Measurements from ENCODE around the gene WRAP73.
"Not testable (repeated sequence)": the region's sequence is repeated elsewhere in the genome, so short reads cannot be mapped to it uniquely, and the experiment has no call there.

Gene WRAP73

DNA sequence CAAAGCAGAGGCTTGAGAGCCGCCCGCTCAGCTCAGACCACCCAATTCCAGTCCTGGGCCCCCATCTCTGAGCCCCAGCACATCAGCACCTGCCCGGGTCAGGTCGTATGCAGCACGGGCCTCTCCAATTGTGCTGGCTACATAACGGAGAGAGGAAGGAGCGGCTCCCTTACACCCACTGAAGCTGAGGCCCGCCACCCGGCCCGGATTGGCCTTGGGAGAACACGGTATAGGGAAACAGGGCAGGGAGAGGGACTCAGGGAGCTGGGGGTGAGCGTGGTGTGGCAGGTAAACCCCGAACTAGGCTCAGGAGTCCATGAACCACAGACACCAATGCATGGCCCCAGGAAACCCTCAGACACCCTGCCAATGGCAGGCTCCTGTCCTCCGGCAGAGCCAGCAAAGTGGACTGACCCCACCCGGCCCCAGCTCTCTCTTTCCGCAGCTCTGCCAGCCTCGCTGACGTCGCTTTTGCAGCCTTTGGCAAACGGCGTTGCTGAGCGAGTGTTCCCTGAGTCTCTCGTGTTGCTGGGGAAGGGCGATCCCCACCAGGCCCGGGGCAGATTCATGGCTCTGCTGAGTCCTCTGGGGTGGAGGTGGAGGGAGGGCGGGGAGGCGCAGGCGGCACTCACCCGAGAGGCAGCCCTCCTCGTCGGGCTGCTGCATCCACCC is 55.1 kb downstream of the WRAP73 start:
- no peak for DNase-seq

DNA sequence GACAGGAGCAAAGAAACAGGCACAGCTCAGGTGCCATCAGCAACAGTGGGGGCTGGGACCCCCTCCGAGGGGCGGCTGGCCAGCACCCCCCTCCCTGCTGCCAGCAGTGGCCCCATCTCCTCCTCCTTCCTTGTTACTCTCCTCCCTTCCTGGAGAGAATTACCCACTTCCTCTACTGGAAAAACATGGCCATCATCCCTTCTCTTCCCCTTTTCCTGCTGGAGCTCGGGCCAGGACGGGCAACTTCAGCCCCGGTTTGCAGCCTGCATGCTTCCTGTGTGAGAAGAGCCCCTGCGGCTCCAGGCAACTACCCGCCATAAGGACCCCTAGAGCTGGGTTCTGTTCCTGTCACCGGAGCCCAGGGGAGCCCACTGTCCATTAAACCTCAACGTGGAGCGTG is 56.2 kb downstream of the WRAP73 start:
- DNase-seq: no peak

DNA sequence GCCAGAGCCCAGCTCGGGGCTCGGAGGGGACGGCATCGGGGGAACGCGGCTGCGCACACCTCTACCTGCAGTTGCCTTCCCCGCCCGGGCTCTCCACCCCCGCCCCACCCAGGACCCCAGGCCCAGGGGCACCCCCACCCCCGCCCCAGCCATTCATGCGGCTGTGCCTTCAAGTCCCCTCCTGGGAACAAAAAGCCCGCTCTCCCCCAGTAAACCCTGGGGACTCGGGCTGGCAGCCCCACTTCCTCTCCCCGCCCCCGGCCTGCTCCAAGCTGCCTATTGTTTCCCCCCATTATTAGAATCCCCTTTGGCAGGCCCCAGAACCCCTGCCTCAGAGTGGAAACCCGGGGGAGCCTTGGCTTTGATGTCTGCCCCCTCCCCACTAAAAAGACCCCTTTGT is 56.6 kb downstream of the WRAP73 start:
- DNase-seq: no peak

DNA sequence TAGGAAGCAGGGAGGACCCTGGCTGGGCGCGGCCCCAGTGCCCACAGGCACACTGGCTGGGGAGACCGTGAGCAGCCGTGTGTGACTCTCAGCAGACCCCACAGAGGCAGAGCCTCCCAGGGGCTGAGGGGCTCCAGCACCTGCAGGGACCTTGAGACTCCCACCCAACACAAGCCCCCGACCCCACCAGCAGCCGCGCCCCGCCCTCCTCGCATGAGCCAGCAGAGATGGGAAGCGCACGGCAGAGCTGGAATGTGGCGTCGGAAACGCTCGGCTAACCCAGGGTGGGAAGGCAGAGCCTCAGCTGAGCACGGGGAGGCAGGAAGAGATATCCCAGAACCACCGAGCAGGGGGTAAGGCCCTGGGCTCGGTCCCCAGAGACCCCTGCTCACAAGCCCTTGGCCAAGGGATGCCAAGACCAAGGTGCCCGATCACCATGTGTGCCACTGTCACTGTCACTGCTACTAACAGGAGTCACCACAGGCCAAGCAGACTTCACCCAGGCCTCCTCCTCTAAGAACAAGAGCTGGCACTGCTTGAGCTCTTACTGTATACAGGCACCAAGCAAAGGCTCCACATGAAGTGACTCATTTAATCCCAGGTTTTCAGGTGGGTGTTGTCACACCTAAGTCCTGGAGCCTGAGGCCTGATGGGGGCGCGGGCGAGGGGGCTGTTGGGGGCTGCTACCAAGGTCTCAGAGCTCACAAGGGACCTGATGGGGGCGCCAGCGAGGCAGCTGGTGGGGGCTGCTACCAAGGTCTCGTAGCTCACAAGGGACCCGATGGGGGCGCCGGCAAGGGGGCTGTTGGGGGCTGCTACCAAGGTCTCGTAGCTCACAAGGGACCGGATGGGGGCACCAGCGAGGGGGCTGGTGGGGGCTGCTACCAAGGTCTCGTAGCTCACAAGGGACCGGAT is 58.7 kb downstream of the WRAP73 start:
- no peak for DNase-seq

DNA sequence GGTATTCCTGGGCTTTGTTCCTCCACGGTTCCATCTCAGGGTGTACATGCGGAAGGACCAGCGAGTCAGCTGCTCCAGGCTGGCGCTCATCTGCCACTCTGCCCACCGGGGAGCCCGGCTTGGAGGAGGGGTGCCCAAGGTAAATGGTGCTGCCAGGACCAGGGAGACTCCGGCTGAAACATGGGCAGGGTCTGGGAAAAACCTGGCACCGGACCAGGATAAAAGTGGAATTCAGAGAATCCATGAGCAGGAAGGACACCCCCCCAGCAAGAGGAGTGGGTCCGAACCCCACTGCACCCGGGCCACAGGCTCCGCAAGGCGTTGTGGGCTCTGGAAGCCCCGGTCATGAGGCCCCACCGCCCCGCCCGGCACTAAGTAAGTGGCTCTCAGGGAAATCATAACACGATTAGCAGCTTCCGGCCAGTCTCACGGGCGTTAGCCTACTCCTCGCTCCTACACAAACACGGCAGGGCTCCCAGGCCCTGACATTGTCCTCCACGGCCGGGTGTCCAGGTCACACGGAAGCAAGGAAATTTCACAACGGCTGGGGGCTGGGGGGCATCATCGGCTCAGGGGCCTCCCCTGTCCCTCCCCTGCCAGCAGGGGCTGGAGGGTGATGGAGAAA is 59.7 kb downstream of the WRAP73 start:
- DNase-seq: no peak

DNA sequence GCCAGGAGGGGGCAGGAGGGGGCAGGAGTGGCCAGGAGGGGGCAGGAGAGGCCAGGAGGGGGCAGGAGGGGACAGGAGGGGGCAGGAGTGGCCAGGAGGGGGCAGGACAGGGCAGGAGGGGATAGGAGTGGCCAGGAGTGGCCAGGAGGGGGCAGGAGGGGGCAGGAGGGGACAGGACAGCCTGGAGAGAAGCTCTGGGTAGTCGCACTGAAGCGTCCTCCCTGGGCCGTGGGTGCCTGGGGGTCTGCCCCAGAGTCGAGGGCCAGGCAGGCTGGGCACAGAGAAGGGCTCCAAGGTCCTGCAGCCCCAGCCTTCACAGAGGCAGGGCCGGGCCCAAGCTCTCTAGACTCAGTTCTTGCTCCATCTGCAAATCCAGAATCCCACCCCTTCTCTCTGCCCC is 61.5 kb downstream of the WRAP73 start:
- DNase-seq: no peak

DNA sequence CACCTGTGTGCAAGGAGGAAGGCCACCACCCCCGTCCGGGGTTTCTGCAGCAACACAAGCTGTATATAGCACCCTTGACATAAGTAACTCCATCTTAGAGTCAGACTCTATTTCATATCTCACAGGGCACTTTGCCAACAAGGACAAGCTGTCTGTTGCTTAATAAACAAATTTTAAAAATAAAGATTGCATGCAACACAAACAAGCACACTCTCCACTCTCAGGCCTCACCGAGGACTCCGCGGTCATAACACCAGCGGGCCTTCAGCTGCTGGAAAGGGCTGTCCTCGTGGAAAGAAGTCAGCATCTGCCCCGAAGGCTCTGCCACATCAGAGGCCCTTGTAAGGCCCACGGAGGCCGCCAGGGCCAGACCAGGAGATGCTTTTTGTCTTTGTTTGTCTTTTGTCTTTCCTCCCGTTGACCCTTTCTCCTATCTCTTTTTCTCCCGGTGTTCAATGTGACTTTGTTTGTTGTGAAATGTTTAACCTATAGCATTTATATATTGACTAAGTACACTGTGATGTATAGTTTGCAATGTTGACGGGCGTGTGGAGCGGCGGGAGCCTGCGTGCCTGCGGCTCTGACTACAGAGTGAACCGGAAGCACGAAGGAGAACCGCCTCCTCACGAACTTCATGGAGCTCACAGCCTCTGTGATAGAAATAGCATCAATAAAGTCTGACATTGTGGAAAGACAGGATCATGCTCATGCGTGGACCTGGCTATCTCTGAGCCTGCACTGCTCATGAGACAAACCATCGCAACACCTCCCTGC is 62.7 kb downstream of the WRAP73 start:
- DNase-seq: no peak

DNA sequence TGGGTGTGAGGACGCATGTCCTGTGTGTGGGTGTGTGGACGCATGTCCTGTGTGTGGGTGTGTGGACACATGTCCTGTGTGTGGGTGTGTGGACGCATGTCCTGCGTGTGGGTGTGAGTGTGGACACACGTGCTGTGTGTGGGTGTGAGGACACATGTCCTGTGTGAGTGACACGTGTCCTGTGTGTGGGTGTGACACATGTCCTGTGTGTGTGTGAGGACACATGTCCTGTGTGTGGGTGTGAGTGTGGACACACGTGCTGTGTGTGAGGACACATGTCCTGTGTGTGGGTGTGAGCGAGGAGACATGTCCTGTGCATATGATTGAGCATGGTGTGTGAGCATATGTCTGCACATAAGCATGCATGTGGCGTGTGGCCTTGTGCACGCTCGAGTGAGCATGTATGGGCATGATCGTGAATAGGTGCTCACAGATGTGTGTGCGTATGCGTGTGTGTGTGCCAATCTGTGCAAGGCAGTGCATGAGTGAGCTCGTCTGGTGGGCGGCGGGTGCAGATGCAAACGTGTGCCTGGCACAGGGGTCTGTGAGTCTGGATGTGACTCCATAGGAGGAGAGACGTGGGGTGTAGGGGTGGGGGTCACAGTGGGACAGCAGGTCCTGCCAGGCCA is 63.8 kb downstream of the WRAP73 start:
- DNase-seq: no peak

DNA sequence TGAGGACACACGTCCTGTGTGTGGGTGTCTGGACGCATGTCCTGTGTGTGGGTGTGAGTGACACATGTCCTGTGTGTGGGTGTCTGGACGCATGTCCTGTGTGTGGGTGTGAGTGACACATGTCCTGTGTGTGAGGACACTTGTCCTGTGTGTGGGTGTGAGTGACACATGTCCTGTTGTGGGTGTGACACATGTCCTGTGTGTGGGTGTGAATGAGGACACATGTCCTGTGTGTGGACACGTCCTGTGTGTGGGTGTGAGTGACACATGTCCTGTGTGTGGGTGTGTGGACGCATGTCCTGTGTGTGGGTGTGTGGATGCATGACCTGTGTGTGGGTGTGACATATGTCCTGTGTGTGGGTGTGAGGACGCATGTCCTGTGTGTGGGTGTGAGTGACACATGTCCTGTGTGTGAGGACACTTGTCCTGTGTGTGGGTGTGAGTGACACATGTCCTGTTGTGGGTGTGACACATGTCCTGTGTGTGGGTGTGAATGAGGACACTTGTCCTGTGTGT is 64.5 kb downstream of the WRAP73 start:
- not testable (repeated sequence) for DNase-seq

DNA sequence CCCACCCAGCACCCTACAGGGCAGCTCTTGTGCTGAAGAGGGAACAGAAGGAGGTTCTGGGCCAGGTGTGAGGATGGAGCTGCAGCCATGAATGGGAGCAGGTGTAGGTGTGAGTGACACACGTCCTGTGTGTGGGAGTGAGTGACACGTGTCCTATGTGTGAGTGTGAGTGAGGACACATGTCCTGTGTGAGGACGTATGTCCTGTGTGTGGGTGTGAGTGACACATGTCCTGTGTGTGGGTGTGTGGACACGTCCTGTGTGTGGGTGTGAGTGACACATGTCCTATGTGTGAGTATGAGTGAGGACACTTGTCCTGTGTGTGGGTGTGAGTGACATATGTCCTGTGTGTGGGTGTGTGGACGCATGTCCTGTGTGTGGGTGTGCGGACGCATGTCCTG is 65.0 kb downstream of the WRAP73 start:
- no peak for DNase-seq

DNA sequence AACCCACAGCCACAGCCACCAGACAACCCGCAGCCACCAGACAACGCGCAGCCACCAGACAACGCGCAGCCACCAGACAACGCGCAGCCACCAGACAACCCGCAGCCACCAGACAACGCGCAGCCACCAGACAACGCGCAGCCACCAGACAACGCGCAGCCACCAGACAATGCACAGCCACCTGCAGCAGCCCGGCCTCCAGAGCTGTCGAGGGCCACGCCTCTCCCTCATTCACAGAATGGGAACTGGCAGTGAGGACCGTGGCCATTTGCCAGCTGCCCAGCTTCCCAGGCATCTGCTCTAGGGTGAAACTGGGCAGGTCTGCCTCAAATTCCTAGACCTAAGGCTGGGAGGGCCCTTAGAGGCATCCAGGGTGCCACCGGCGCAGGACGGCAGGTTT is 66.2 kb downstream of the WRAP73 start:
- DNase-seq: not testable (repeated sequence)

DNA sequence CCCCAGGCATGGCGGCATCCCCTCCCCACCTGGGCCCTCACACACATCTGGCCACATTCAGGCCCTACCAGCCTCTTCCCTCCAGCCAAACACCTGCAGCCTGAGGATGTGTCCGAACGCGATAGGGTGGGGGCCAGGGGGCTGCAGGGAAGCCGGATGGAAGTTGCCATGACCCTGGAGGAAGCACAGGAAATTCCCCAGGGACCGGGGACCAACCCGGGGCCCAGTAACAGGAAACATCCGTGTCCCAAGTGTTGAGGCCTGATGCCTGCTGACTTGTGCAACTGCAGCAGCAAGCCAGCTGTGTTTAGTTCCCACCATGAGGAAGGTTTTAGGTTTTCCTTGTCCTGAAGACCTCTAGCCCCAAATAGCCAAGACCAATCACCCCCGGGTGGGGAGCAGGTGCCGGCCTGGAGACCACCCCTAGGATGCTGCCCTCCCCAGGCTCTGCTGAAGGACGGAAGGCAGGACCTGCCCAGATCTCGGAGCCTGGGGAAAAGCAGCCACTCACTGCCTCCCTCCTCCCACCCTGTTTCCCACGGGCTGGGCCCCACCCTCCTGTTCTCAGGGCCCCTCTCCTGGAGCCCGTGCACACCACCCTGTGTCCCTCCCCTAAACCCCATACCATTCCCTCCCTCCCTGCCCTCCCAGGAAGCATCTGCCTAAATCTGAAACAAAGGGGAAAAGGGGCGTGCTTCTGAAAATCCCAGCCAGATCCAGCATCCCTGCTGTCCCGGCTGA is 68.4 kb downstream of the WRAP73 start:
- DNase-seq: no peak
